Mucosa of descending colon (tissue), 3 donors: ENCODE data around the gene TANC1. TPM values are rescaled to one million over a fixed set of nuclear protein-coding genes. Genes with fewer than 3 reads are reported as not detected.

Source experiments
- ATAC-seq: fragments of 200-7000 bp; cut with Tn5 transposase; one replicate; pipeline ENCODE4 v1.9.1; 2020; ENCODE audit warnings: mild to moderate bottlenecking, moderate library complexity
- DNase-seq, 3 donors: peaks; one replicate each; pipeline ENCODE4 v3.0.0-alpha.2; 2020
- H3K36me3 ChIP-seq: fragments of 200-600 bp; one replicate; pipeline ENCODE4 v1.8.0; 2021; ENCODE audit warnings: low read depth, mild to moderate bottlenecking
- H3K4me1 ChIP-seq: fragments of 200-600 bp; one replicate; pipeline ENCODE4 v1.8.0; 2021; ENCODE audit warnings: low read depth, mild to moderate bottlenecking
- H3K4me3 ChIP-seq: fragments of 200-600 bp; one replicate; pipeline ENCODE4 v1.8.0; 2021; ENCODE audit warnings: mild to moderate bottlenecking
- H3K9me3 ChIP-seq: fragments of 200-600 bp; one replicate; pipeline ENCODE4 v1.8.0; 2021; ENCODE audit warnings: mild to moderate bottlenecking
- intact Hi-C, 2 donors: fragments of 100-400 bp; cut with DNase I in 1 of 2; cut with micrococcal nuclease in 1 of 2; formaldehyde crosslinking; loops; one replicate each; pipeline versions ENCODE4 v1.11.0 to v1.11.1; 2022; cut with DNase I, micrococcal nuclease
- total RNA-seq, 3 donors: library from RNA; stranded (reverse); fragmentation: NEBNext Ultra II Directional in 2 of 3; extraction: Animal tissue kit (Norgen Biotek cat#: 25700) in 2 of 3; gene quantifications; one replicate each; pipeline versions ENCODE4 v1.2.1 to v1.2.4, GENCODE V29; 2021 to 2023
- TF ChIP-seq, protein P1 (sequence below): fragments of 200-600 bp; IDR thresholded peaks from one replicate; pipeline ENCODE4 v1.8.0; 2022; ENCODE audit warnings: antibody characterized with exemption, mild to moderate bottlenecking
- donor health status: DM: no; HTN: no; CAD: no; lungs with moderate emphysema.
- donor health status: DM: no; HTN: no; CAD: no.
- donor health status: DM: no; HTN: yes; CAD: no.

Gene TANC1
- total RNA-seq, 3 donors from 2014 or later, result 30.7 to 55.5 (median 41.0) TPM

DNA sequence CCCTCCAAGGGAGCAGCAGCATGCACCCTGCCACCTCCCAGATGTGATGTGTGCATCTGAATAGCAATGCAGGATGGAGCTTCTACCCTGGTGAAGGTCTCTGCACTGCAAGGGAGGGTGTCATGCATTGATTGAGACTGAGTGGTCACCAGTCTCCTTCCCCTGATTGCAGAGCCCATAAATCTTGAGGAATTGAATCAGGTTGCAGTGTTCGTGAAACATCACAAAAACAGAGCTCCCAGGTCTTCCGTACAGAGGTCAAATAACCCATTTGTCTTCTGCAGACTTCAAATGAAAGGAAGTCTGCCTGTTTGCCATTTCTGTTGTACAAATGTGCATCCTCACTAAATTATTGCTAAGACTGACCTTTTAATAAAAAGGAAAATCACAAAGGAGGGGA, 181.3 kb downstream of the TANC1 start:
- Histone ChIP-seq H3K9me3 (no peaks in the 10 kb centered on the region), H3K36me3 (no peaks in the 10 kb centered on the region), H3K4me3 (no peak overlapping the region), H3K4me1 (peaks cover 60% of the 10 kb centered on the region)
- intact Hi-C loops, result no loop called here
- ATAC-seq (no peak), DNase-seq (no peak)
- TF ChIP-seq, protein P1, sequence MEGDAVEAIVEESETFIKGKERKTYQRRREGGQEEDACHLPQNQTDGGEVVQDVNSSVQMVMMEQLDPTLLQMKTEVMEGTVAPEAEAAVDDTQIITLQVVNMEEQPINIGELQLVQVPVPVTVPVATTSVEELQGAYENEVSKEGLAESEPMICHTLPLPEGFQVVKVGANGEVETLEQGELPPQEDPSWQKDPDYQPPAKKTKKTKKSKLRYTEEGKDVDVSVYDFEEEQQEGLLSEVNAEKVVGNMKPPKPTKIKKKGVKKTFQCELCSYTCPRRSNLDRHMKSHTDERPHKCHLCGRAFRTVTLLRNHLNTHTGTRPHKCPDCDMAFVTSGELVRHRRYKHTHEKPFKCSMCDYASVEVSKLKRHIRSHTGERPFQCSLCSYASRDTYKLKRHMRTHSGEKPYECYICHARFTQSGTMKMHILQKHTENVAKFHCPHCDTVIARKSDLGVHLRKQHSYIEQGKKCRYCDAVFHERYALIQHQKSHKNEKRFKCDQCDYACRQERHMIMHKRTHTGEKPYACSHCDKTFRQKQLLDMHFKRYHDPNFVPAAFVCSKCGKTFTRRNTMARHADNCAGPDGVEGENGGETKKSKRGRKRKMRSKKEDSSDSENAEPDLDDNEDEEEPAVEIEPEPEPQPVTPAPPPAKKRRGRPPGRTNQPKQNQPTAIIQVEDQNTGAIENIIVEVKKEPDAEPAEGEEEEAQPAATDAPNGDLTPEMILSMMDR, result no peak

DNA sequence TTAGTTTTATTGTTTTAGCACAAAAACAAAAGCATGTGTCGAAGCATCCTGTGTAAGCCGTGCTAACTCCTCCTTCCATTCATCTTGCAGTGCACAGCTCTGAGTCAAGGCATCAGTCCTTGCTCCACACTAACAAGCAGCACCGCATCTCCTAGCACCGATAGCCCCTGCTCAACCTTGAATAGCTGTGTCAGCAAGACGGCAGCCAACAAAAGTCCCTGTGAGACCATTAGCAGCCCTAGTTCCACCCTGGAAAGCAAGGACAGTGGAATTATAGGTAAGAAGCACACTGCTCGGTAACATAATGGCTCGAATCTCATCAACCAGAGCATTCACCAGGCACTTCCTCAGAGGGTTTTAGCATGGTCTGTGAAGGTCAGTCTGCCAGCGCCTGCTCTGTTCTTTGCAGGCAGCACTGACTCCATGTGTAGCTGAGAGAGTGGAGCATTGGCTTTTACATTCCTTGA, 181.9 kb downstream of the TANC1 start:
- Histone ChIP-seq H3K9me3 (no peaks in the 10 kb centered on the region), H3K4me3 (no peak overlapping the region), H3K4me1 (peaks cover 66% of the 10 kb centered on the region), H3K36me3 (no peaks in the 10 kb centered on the region)
- TF ChIP-seq, protein P1, result no peak
- ATAC-seq (no peak), DNase-seq (no peak)
- intact Hi-C loops, result no loop called here

DNA sequence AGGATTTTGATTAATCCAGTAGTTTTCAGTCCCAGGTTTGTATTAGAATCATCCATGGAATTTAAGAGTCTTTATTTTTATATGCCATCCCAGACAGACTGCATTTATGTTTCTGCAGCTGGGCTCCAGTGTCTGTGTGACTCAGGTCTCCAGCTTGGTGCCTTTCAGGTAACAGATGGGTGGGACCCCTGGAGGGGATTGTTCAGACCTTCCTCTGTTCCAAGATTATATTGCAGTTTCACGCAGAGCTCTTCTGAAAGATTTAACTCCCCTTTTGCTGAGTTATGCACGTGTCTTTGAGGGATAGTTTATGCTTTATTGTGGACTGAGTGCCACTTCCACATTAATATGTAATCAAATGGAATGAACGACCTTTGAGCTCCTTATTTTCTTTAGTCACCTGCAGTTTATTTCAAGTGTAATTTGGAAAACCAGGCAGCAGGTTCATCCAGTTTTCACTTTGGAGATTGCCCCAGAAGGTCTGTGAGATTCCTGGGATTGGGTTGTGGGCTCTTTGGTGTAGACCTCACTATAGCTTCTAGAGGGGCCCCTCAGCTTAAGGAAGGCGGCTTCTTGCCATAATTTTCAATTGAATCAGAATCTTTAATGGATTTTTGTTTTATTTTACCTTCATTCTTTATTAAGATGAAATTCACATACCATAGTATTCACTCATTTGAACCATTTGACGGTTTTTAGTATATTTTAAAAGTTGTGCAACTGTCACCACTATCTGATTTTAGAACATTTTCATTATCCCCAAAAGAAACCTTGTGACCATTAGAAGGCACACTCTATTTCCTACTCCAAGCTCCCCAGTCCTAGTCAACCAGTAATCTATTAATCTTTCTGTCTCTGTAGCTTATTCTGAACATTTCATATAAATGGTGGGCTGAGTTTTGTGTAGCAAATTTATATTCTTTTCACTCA, 183.0 kb downstream of the TANC1 start:
- peaks cover 74% of the 10 kb centered on the region for H3K4me1 ChIP-seq
- DNase-seq, result peak in 1 of 3 donors; percentile 59

DNA sequence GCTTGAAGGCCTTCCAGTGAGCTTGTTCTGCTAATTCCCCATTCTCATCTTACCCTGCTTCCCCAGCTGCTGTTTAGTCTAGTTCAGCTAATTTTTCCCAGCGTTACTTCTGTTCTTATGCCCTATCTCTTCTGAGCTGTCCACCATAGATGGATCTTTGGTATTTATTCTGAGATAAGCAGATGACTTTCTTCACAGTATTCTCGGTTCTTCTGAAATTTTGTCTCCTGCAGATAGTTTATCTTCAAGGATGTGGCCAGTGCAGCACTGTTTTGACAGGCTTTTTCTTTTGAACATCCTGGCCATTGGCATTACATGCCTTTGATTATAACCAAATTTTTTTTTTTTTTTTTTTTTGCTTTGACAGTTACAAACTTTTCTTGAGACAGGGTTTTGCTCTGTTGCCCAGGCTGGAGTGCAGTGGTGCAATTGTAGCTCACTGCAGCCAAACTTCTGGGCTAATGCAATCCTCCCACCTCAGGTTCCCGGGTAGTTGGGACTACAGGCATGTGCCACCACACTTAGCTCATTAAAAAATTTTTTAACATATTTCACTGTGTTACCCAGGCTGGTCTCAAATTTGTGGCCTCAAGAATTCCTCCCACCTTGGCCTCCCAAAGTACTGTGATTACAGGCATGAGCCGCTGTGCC, 183.8 kb downstream of the TANC1 start:
- ATAC-seq, result no peak

More for the DNA sequence above, 183.0 kb downstream of the TANC1 start:
- H3K36me3 ChIP-seq, result no peaks in the 10 kb centered on the region
- intact Hi-C loops, result no loop called here
- TF ChIP-seq, protein P1, result no peak
- no peak overlapping the region for H3K4me3 ChIP-seq
- ATAC-seq, result peak; percentile 28
- no peaks in the 10 kb centered on the region for H3K9me3 ChIP-seq

DNA sequence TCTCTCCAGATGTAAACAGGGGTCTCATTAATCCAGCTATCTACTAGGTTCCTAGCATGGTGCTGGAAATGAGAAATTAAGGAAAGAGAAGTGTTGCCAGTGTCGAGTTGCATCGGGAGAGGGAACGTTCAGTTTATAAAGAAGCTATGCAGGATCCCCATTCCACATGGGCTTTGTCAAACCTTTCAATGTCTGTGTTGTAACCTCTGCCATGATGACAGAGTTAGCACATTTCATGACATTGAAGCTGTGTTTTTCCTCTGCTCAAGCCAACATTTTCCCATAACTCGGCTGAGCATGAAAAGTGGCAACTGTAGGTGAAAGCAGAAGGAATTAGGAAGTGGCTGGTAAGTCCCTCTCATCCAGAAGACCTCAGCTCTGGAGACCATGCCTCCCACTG, 184.6 kb downstream of the TANC1 start:
- Histone ChIP-seq H3K36me3 (no peaks in the 10 kb centered on the region), H3K9me3 (no peaks in the 10 kb centered on the region), H3K4me3 (no peak overlapping the region), H3K4me1 (peaks cover 63% of the 10 kb centered on the region)
- DNase-seq (no peak), ATAC-seq (no peak)
- TF ChIP-seq, protein P1, result no peak
- intact Hi-C loops, result no loop called here

More for the DNA sequence above, 183.8 kb downstream of the TANC1 start:
- no peak for DNase-seq
- H3K4me1 ChIP-seq, result peaks cover 71% of the 10 kb centered on the region
- no peaks in the 10 kb centered on the region for H3K9me3 ChIP-seq
- no peaks in the 10 kb centered on the region for H3K36me3 ChIP-seq
- intact Hi-C loops, result no loop called here
- TF ChIP-seq, protein P1, result no peak
- H3K4me3 ChIP-seq, result no peak overlapping the region
